Transverse colon (tissue), 4 donors: ENCODE measurements around the gene BOC.

ENCODE experiments used
- EP300 ChIP-seq: sonication (generic); formaldehyde crosslinking; IDR thresholded peaks from one replicate; pipeline ENCODE4 v1.6.1; 2017; ENCODE audit warnings: antibody characterized with exemption, low read depth
- POLR2A ChIP-seq: fragments of 450-650 bp; IDR thresholded peaks from one replicate; pipeline ENCODE4 v1.6.1; 2016; ENCODE audit warnings: antibody characterized with exemption, mild to moderate bottlenecking, moderate library complexity
- POLR2AphosphoS5 ChIP-seq, 3 donors: sonication (generic); formaldehyde crosslinking; IDR thresholded peaks; one replicate each; pipeline ENCODE4 v1.6.1; 2016; ENCODE audit warnings: antibody characterized with exemption in 3 of 3
- TF ChIP-seq, protein P1 (sequence below), 5 experiments: fragments of 200-600 bp in 3 of 5; fragments of 450-650 bp in 2 of 5; sonication (generic) in 3 of 5; IDR thresholded peaks; 1 replicate in 2 of 5; 2 replicates in 3 of 5; pipeline ENCODE4 v1.5.1; 2016 to 2017; ENCODE audit warnings: antibody characterized with exemption in 5 of 5, inconsistent platforms in 3 of 5, mild to moderate bottlenecking in 2 of 5, moderate library complexity in 1 of 5

- TF ChIP-seq POLR2AphosphoS5 (IDR thresholded peaks at IDR 0.05) (no peak), POLR2A (no peak), EP300 (no peak)
- TF ChIP-seq, protein P1, sequence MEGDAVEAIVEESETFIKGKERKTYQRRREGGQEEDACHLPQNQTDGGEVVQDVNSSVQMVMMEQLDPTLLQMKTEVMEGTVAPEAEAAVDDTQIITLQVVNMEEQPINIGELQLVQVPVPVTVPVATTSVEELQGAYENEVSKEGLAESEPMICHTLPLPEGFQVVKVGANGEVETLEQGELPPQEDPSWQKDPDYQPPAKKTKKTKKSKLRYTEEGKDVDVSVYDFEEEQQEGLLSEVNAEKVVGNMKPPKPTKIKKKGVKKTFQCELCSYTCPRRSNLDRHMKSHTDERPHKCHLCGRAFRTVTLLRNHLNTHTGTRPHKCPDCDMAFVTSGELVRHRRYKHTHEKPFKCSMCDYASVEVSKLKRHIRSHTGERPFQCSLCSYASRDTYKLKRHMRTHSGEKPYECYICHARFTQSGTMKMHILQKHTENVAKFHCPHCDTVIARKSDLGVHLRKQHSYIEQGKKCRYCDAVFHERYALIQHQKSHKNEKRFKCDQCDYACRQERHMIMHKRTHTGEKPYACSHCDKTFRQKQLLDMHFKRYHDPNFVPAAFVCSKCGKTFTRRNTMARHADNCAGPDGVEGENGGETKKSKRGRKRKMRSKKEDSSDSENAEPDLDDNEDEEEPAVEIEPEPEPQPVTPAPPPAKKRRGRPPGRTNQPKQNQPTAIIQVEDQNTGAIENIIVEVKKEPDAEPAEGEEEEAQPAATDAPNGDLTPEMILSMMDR (IDR thresholded peaks at IDR 0.05), result no peak
These were observed 50.9 kb downstream of the BOC start for GRCh38 chr3:113262304-113262665.
